H1 (cell line): ENCODE measurements around the gene SEL1L3. TPM values are rescaled to one million over a fixed set of nuclear protein-coding genes. Genes with fewer than 3 reads are reported as not detected.

Experiments
- CTCF ChIA-PET: fragments of 300-600 bp; sonication (Branson Sonifier 250); formaldehyde crosslinking; loops from one replicate; lab custom pipeline; 2021; ENCODE audit not compliant: partially characterized antibody; lab: Charles Lee
- POLR2A ChIA-PET: fragments of 300-600 bp; sonication (Branson Sonifier 250); formaldehyde crosslinking; loops from one replicate; lab custom pipeline; 2021; ENCODE audit warnings: inconsistent platforms; ENCODE audit not compliant: partially characterized antibody; lab: Charles Lee
- DNase-seq, 2 experiments: peaks; one replicate each; pipeline versions ENCODE4 v3.0.0 to v3.0.0-alpha.2; 2010 to 2022; ENCODE audit warnings: low spot score in 2 of 2, low read depth in 1 of 2, mixed read lengths in 1 of 2
- FAIRE-seq: peaks from 2 replicates; lab custom pipeline; 2011; peaks lifted over from hg19 to GRCh38; lab: Jason Lieb, UNC
- H2AFZ ChIP-seq: 2 replicates; pipeline ENCODE4 v1.8.1; 2012; ENCODE audit warnings: low read length, inconsistent platforms
- H2AK5ac ChIP-seq: 2 replicates; pipeline ENCODE4 v1.6.1; 2013; ENCODE audit warnings: low read depth, low read length
- H2BK120ac ChIP-seq: replicated peaks from 2 replicates; pipeline ENCODE3; 2013; ENCODE audit warnings: low read depth, low read length, inconsistent platforms
- H2BK12ac ChIP-seq: 2 replicates; pipeline ENCODE4 v1.6.1; 2013; ENCODE audit warnings: low read depth, low read length
- H2BK15ac ChIP-seq: 2 replicates; pipeline ENCODE4 v1.6.1; 2013; ENCODE audit warnings: low read length
- H2BK20ac ChIP-seq: 2 replicates; pipeline ENCODE4 v1.6.1; 2013; ENCODE audit warnings: low read length
- H2BK5ac ChIP-seq: 2 replicates; pipeline ENCODE4 v1.6.1; 2013; ENCODE audit warnings: low read depth, low read length
- H3K14ac ChIP-seq: 2 replicates; pipeline ENCODE4 v1.6.1; 2013; ENCODE audit warnings: inconsistent platforms; ENCODE audit not compliant: insufficient read length
- H3K18ac ChIP-seq: 2 replicates; pipeline ENCODE4 v1.6.1; 2013; ENCODE audit warnings: low read length; ENCODE audit errors: extremely low read depth
- H3K23ac ChIP-seq: 2 replicates; pipeline ENCODE4 v1.6.1; 2013; ENCODE audit warnings: inconsistent platforms; ENCODE audit not compliant: insufficient read length
- H3K23me2 ChIP-seq: 2 replicates; pipeline ENCODE4 v1.6.1; 2013; ENCODE audit warnings: low read depth, low read length
- H3K27ac ChIP-seq: 2 replicates; pipeline ENCODE4 v1.6.1; 2011; ENCODE audit warnings: low read depth, low read length, inconsistent platforms
- H3K27me3 ChIP-seq, 4 experiments: replicated peaks in 1 of 4; 1 replicate in 1 of 4; 2 replicates in 3 of 4; pipeline versions ENCODE4 v1.6.1 to v1.8.1; 2011 to 2013; ENCODE audit warnings: low read length in 3 of 4, mild to moderate bottlenecking in 3 of 4, inconsistent platforms in 2 of 4, mixed read lengths in 2 of 4, moderate library complexity in 1 of 4; ENCODE audit not compliant: control insufficient read depth in 3 of 4, insufficient read depth in 3 of 4; ENCODE audit errors: extremely low read depth in 1 of 4
- H3K36me3 ChIP-seq, 4 experiments: 2 replicates each; pipeline versions ENCODE4 v1.6.1 to v1.8.1; 2011 to 2013; ENCODE audit warnings: mild to moderate bottlenecking in 4 of 4, low read length in 3 of 4, moderate library complexity in 2 of 4, control low read depth in 1 of 4, inconsistent platforms in 1 of 4; ENCODE audit not compliant: insufficient read depth in 4 of 4, control insufficient read depth in 2 of 4
- H3K4ac ChIP-seq: replicated peaks from 2 replicates; pipeline ENCODE3; 2013; ENCODE audit warnings: low read length, low read depth, mixed read lengths, inconsistent platforms; ENCODE audit not compliant: insufficient read length
- H3K4me1 ChIP-seq, 4 experiments: replicated peaks in 1 of 4; 1 replicate in 1 of 4; 2 replicates in 3 of 4; pipeline versions ENCODE4 v1.6.1 to v1.8.1; 2011 to 2013; ENCODE audit warnings: low read length in 3 of 4, inconsistent platforms in 2 of 4, mixed read lengths in 1 of 4; ENCODE audit not compliant: insufficient read depth in 4 of 4, control insufficient read depth in 3 of 4
- H3K4me2 ChIP-seq, 2 experiments: 2 replicates each; pipeline versions ENCODE4 v1.6.1 to v1.8.1; 2011 to 2013; ENCODE audit warnings: low read depth in 2 of 2, low read length in 2 of 2, control low read depth in 1 of 2, inconsistent platforms in 1 of 2, mild to moderate bottlenecking in 1 of 2; ENCODE audit not compliant: insufficient read depth in 1 of 2
- H3K4me3 ChIP-seq, 4 experiments: fragments of 200-600, 300-600 bp in 1 of 4; sonication (generic), shearing (Covaris generic), sonication (Bioruptor Twin) in 1 of 4; 2 replicates each; pipeline versions ENCODE4 v1.5.1 to v1.8.1; 2011 to 2016; ENCODE audit warnings: low read length in 4 of 4, low read depth in 3 of 4, control low read depth in 2 of 4, inconsistent platforms in 2 of 4, mild to moderate bottlenecking in 2 of 4, mixed read lengths in 1 of 4, moderate library complexity in 1 of 4; ENCODE audit not compliant: insufficient read depth in 2 of 4; ENCODE audit errors: extremely low read depth in 1 of 4
- H3K56ac ChIP-seq: replicated peaks from 2 replicates; pipeline ENCODE3; 2013; ENCODE audit warnings: low read depth, mild to moderate bottlenecking, mixed read lengths, low read length, inconsistent platforms; ENCODE audit not compliant: insufficient read length
- H3K79me1 ChIP-seq: 2 replicates; pipeline ENCODE4 v1.6.1; 2013; ENCODE audit warnings: low read depth, low read length, control low read depth
- H3K79me2 ChIP-seq, 2 experiments: 2 replicates each; pipeline versions ENCODE4 v1.6.1 to v1.8.1; 2012 to 2013; ENCODE audit warnings: low read length in 2 of 2, mild to moderate bottlenecking in 2 of 2, inconsistent platforms in 1 of 2; ENCODE audit not compliant: insufficient read depth in 2 of 2, control insufficient read depth in 1 of 2
- H3K9ac ChIP-seq, 4 experiments: replicated peaks in 1 of 4; 1 replicate in 1 of 4; 2 replicates in 3 of 4; pipeline versions ENCODE4 v1.6.1 to v1.8.1; 2011 to 2013; ENCODE audit warnings: low read depth in 3 of 4, low read length in 3 of 4, control low read depth in 2 of 4, mild to moderate bottlenecking in 2 of 4, moderate library complexity in 2 of 4, inconsistent platforms in 1 of 4; ENCODE audit errors: extremely low read depth in 1 of 4
- H3K9me3 ChIP-seq, 2 experiments: 2 replicates each; pipeline versions ENCODE4 v1.6.1 to v1.8.1; 2012 to 2013; ENCODE audit warnings: mild to moderate bottlenecking in 2 of 2, moderate library complexity in 2 of 2, control low read depth in 1 of 2, inconsistent platforms in 1 of 2, low read depth in 1 of 2, low read length in 1 of 2, mixed read lengths in 1 of 2; ENCODE audit not compliant: insufficient read depth in 2 of 2
- H4K20me1 ChIP-seq, 2 experiments: replicated peaks in 1 of 2; 2 replicates each; pipeline versions ENCODE3 to v1.8.1; 2011 to 2013; ENCODE audit warnings: inconsistent platforms in 2 of 2, low read length in 2 of 2, mild to moderate bottlenecking in 1 of 2; ENCODE audit not compliant: insufficient read depth in 2 of 2, control insufficient read depth in 1 of 2
- H4K5ac ChIP-seq: 2 replicates; pipeline ENCODE4 v1.6.1; 2013; ENCODE audit warnings: low read length, low read depth, mixed read lengths, inconsistent platforms; ENCODE audit not compliant: insufficient read length
- H4K8ac ChIP-seq: 2 replicates; pipeline ENCODE4 v1.8.0; 2013; ENCODE audit warnings: mild to moderate bottlenecking, moderate library complexity, low read length, inconsistent platforms; ENCODE audit not compliant: insufficient read depth; ENCODE audit errors: extremely low read depth
- H4K91ac ChIP-seq: replicated peaks from 2 replicates; pipeline ENCODE3; 2013; ENCODE audit warnings: low read length, mixed read lengths, inconsistent platforms; ENCODE audit not compliant: insufficient read length
- ASH2L ChIP-seq: fragments of 200-600, 300-600 bp; sonication (generic); IDR thresholded peaks from one replicate; pipeline ENCODE4 v1.7.1; 2017; ENCODE audit warnings: low read length
- BCL11A ChIP-seq, 2 experiments: IDR thresholded peaks; one replicate each; pipeline ENCODE4 v1.6.1; 2011; ENCODE audit warnings: low read depth in 2 of 2, low read length in 2 of 2, mild to moderate bottlenecking in 2 of 2
- BRCA1 ChIP-seq: IDR thresholded peaks from 2 replicates; pipeline ENCODE4 v1.6.1; 2012; ENCODE audit warnings: low read depth, low read length, improper control_type of control experiment
- CEBPB ChIP-seq: IDR thresholded peaks from 2 replicates; pipeline ENCODE4 v1.6.1; 2012; ENCODE audit warnings: low read depth, low read length
- CHD1 ChIP-seq: IDR thresholded peaks from 2 replicates; pipeline ENCODE4 v1.6.1; 2012; ENCODE audit warnings: low read depth, low read length, improper control_type of control experiment
- CREB1 ChIP-seq: IDR thresholded peaks from 2 replicates; pipeline ENCODE4 v1.6.1; 2012; ENCODE audit warnings: inconsistent platforms
- EP300 ChIP-seq, 2 experiments: IDR thresholded peaks; 1 replicate in 1 of 2; 2 replicates in 1 of 2; pipeline ENCODE4 v1.6.1; 2011 to 2012; ENCODE audit warnings: low read depth in 2 of 2, low read length in 2 of 2, mild to moderate bottlenecking in 2 of 2, borderline replicate concordance in 1 of 2, inconsistent platforms in 1 of 2, moderate library complexity in 1 of 2
- HDAC6 ChIP-seq: IDR thresholded peaks from one replicate; pipeline ENCODE4 v1.7.1; 2012; ENCODE audit warnings: low read depth, mild to moderate bottlenecking, inconsistent platforms, low read length, moderate library complexity
- KDM1A ChIP-seq: fragments of 200-600, 300-600 bp; sonication (generic); IDR thresholded peaks from 2 replicates; pipeline ENCODE4 v1.7.1; 2016; ENCODE audit warnings: mild to moderate bottlenecking, low read length, borderline replicate concordance
- PHF8 ChIP-seq: fragments of 200-600 bp; sonication (generic); conservative IDR thresholded peaks from 2 replicates; pipeline ENCODE4 v1.7.1; 2012; ENCODE audit warnings: low read depth, mild to moderate bottlenecking, inconsistent platforms, low read length, moderate library complexity
- POLR2A ChIP-seq, 2 experiments: IDR thresholded peaks; 1 replicate in 1 of 2; 2 replicates in 1 of 2; pipeline ENCODE4 v1.6.1; 2011; ENCODE audit warnings: low read depth in 2 of 2, low read length in 2 of 2, mild to moderate bottlenecking in 2 of 2; ENCODE audit errors: control extremely low read depth in 1 of 2
- SP4 ChIP-seq: IDR thresholded peaks from 2 replicates; pipeline ENCODE4 v1.6.1; 2012; ENCODE audit warnings: low read length, inconsistent platforms
- WGBS, 2 experiments: shearing (Covaris generic) in 1 of 2; methylation state at CpG; one replicate each; pipeline versions ENCODE4 v1.1.6 to v1.1.7; 2013 to 2015; ENCODE audit warnings: low lambda C conversion rate in 2 of 2, mixed read lengths in 2 of 2, inconsistent platforms in 1 of 2, low coverage in 1 of 2, missing lambda C conversion rate in 1 of 2; ENCODE audit not compliant: insufficient replicate concordance in 2 of 2, insufficient coverage in 1 of 2, insufficient read length in 1 of 2; ENCODE audit errors: extremely low coverage in 1 of 2, missing lambda C conversion rate in 1 of 2; 5-methylcytosine and 5-hydroxymethylcytosine counted together
- polyA plus RNA-seq, 7 experiments: library from polyadenylated mRNA; depleted of rRNA in 3 of 7; stranded (reverse) in 5 of 7; unstranded in 2 of 7; fragments of >200 nt in 5 of 7; fragments of 200-250 nt in 2 of 7; gene quantifications; 1 replicate in 5 of 7; 2 replicates in 1 of 7; 4 replicates in 1 of 7; pipeline versions ENCODE4 v1.2.1 to v1.2.3, GENCODE V29; 2011 to 2013; ENCODE audit warnings: missing spikeins in 2 of 7, mixed read lengths in 2 of 7
- total RNA-seq: library from RNA; stranded (reverse); fragmentation: NEBNext Ultra II Directional; extraction: Animal tissue kit (Norgen Biotek cat#: 25700); gene quantifications from 2 replicates; pipeline ENCODE4 v1.2.1, GENCODE V29; 2021

Gene SEL1L3
- total and polyA plus RNA-seq, 2 of the 8 experiments (the other 6 are each of a cell fraction or from before 2014, with no cell fraction given): 18.2 to 54.0 TPM

DNA sequence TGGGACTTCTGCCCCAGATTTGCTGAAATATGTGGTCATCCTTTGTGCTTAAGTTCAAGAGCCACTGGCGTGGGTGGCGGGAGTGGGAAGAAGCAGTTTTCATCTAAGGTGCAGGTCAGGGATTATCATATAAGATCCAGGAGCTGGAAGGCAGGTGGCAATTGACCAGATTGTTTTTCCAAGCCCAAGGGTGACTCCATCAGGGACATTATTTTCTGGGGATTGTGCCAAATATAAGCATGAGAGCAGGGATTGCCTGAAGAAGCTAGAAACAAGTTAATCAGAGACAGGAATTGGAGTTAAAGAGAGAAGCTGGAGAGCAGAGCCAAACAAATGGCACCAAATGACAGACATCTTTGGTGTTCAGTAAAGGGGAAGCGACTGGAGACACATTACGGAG, 19.4 kb upstream of the SEL1L3 start:
- Histone ChIP-seq H3K23ac (no peak overlapping the region), H4K20me1 (no peaks in the 10 kb centered on the region), H2AK5ac (no peak overlapping the region), H2BK12ac (no peak overlapping the region), H4K8ac (no peak overlapping the region), H3K23me2 (no peaks in the 10 kb centered on the region), H2BK15ac (no peak overlapping the region), H3K9ac (no peak overlapping the region), H3K4ac (no peak overlapping the region), H3K4me2 (no peak overlapping the region), H3K4me1 (peaks cover 0 to 3% (median 0%) of the 10 kb centered on the region in 4 experiments; a peak in 1 of 7 replicates), H3K9me3 (no peaks in the 10 kb centered on the region), H4K5ac (no peak overlapping the region), H2BK120ac (no peak overlapping the region), H2AFZ (no peak overlapping the region), H3K4me3 (no peak overlapping the region), H2BK5ac (no peak overlapping the region), H3K36me3 (no peaks in the 10 kb centered on the region), H3K79me2 (no peaks in the 10 kb centered on the region), H3K79me1 (no peaks in the 10 kb centered on the region), H2BK20ac (no peak overlapping the region), H3K18ac (no peak overlapping the region), H3K27ac (no peak overlapping the region), H3K14ac (no peak overlapping the region), H3K56ac (no peak overlapping the region), H4K91ac (no peak overlapping the region), H3K27me3 (no peaks in the 10 kb centered on the region; a peak in 1 of 7 replicates)
- ChIA-PET POLR2A (no interaction called here), CTCF (interaction anchor here (0.7 kb wide), 1 partner anchor 85 kb away, joined by 4 read pairs; no protein-coding TSS in a partner anchor)
- no peak for FAIRE-seq
- DNase-seq: no peak
- 79% methylated on average over 4 of the region's 4 CpGs; no CpG with 5 or more reads in 1 of the 2 experiments for WGBS, 2 experiments
- TF ChIP-seq EP300 (IDR thresholded peaks at IDR 0.05; ENCODE audit: borderline replicate concordance in 1 of 2, low read depth in 2 of 2, low read length in 2 of 2) (no peak), BRCA1 (no peak), KDM1A (no peak), CHD1 (no peak), CREB1 (no peak), BCL11A (IDR thresholded peaks at IDR 0.05; ENCODE audit: low read depth in 2 of 2, low read length in 2 of 2) (no peak), ASH2L (no peak), PHF8 (no peak), CEBPB (no peak), SP4 (no peak), HDAC6 (no peak), POLR2A (IDR thresholded peaks at IDR 0.05; ENCODE audit: control extremely low read depth in 1 of 2, low read depth in 2 of 2, low read length in 2 of 2) (no peak)
